Stimulated activated CD4-positive, alpha-beta T cell treated with anti-CD3 and anti-CD28 coated beads, Interleukin-15, amount 100 ng/mL, for 1 hour (primary cell): ENCODE measurements around the gene FGL2.
"Not testable (repeated sequence)": the region's sequence is repeated elsewhere in the genome, so short reads cannot be mapped to it uniquely, and the experiment has no call there.

ENCODE experiments used
- DNase-seq, 2 donors: peaks; one replicate each; pipeline ENCODE4 v3.0.0-alpha.2; 2020; ENCODE audit warnings: low read depth in 1 of 2, low spot score in 1 of 2

The FGL2 gene

GRCh38 chr7:77199013-77199966 is at the start of gene FGL2:
Gene FGL2 (minus strand): TSS chr7:77199819. CDS start chr7:77199793, 26 bp downstream.
- no peak for DNase-seq

GRCh38 chr7:77248154-77248553 is 48.5 kb upstream of the FGL2 start:
- DNase-seq: no peak

GRCh38 chr7:77247206-77247850 is 47.7 kb upstream of the FGL2 start:
- DNase-seq: peak; percentile 71 to 80

- no peak for DNase-seq
Observed at GRCh38 chr7:77246026-77246640, 46.5 kb upstream of the FGL2 start.

GRCh38 chr7:77245015-77245755 is 45.6 kb upstream of the FGL2 start:
- no peak for DNase-seq

GRCh38 chr7:77244222-77244934 is 44.8 kb upstream of the FGL2 start:
- DNase-seq: no peak

- no peak for DNase-seq
Observed at GRCh38 chr7:77242554-77242953, 42.9 kb upstream of the FGL2 start.

GRCh38 chr7:77242068-77242467 is 42.4 kb upstream of the FGL2 start:
- DNase-seq: no peak

GRCh38 chr7:77239471-77239870 is 39.9 kb upstream of the FGL2 start:
- DNase-seq: no peak

GRCh38 chr7:77238703-77239136 is 39.1 kb upstream of the FGL2 start:
- no peak for DNase-seq

- no peak for DNase-seq
Observed at GRCh38 chr7:77235276-77235675, 35.7 kb upstream of the FGL2 start.

GRCh38 chr7:77232467-77232866 is 32.8 kb upstream of the FGL2 start:
- DNase-seq: no peak

- not testable (repeated sequence) for DNase-seq
Observed at GRCh38 chr7:77228795-77229194, 29.2 kb upstream of the FGL2 start.

- no peak for DNase-seq
Observed at GRCh38 chr7:77226357-77226839, 26.8 kb upstream of the FGL2 start.

GRCh38 chr7:77223261-77223660 is 23.6 kb upstream of the FGL2 start:
- no peak for DNase-seq

GRCh38 chr7:77222819-77223218 is 23.2 kb upstream of the FGL2 start:
- DNase-seq: no peak

- DNase-seq: no peak
Observed at GRCh38 chr7:77222065-77222464, 22.4 kb upstream of the FGL2 start.

GRCh38 chr7:77219701-77220331 is 20.2 kb upstream of the FGL2 start:
- DNase-seq: not testable (repeated sequence)

- no peak for DNase-seq
Observed at GRCh38 chr7:77217474-77218185, 18.0 kb upstream of the FGL2 start.
